Caco-2 (cell line): ENCODE measurements around the gene MMP17. TPM values are rescaled to one million over a fixed set of nuclear protein-coding genes. Genes with fewer than 3 reads are reported as not detected.
A peak's percentile ranks its signal among the peaks of the same experiment; 100 is the strongest.

Source experiments
- Bru-seq: library from RNA; stranded (reverse); fragments of 400-500 nt; gene quantifications from one replicate; lab custom pipeline; 2021; lab: Mats Ljungman, UMichigan
- BruChase-seq, 2 experiments: library from RNA; stranded (reverse); fragments of 400-500 nt; gene quantifications; one replicate each; lab custom pipeline; 2021; lab: Mats Ljungman, UMichigan
- BruUV-seq: library from RNA; stranded (reverse); fragments of 400-500 nt; replicated peaks from 2 replicates; lab custom pipeline; 2021; lab: Mats Ljungman, UMichigan
- CTCF ChIA-PET: fragments of 300-600 bp; sonication (Branson Sonifier 250); formaldehyde crosslinking; loops from one replicate; lab custom pipeline; 2022; ENCODE audit warnings: antibody characterized with exemption; lab: Charles Lee
- POLR2A ChIA-PET: fragments of 300-600 bp; sonication (Branson Sonifier 250); formaldehyde crosslinking; loops from one replicate; lab custom pipeline; 2022; ENCODE audit warnings: antibody characterized with exemption; lab: Charles Lee
- DNase-seq, 2 experiments: peaks; one replicate each; pipeline versions ENCODE4 v3.0.0 to v3.0.0-alpha.2; 2020 to 2022
- H3K27me3 ChIP-seq: replicated peaks from 2 replicates; pipeline ENCODE4 v1.6.0; 2011; ENCODE audit warnings: low read length; ENCODE audit not compliant: control insufficient read depth, insufficient read depth
- H3K36me3 ChIP-seq: 2 replicates; pipeline ENCODE4 v1.5.1; 2011; ENCODE audit warnings: low read length; ENCODE audit not compliant: control insufficient read depth, insufficient read depth
- H3K4me1 ChIP-seq: fragments of 250-450 bp; sonication (Bioruptor Pico); 2 replicates; pipeline ENCODE4 v1.5.1; 2020; ENCODE audit warnings: mild to moderate bottlenecking
- H3K4me3 ChIP-seq: 2 replicates; pipeline ENCODE4 v1.5.1; 2011; ENCODE audit warnings: low read depth, mild to moderate bottlenecking, control low read depth, low read length
- H3K9me3 ChIP-seq: fragments of 250-450 bp; sonication (Bioruptor Pico); 2 replicates; pipeline ENCODE4 v1.5.1; 2020; ENCODE audit warnings: mild to moderate bottlenecking, moderate library complexity
- H3K27ac Mint-ChIP-seq: one replicate; pipeline ENCODE4 v1.8.0; 2022; ENCODE audit warnings: mixed read lengths; ENCODE audit not compliant: unreplicated experiment
- H3K27me3 Mint-ChIP-seq: one replicate; pipeline ENCODE4 v1.8.0; 2022; ENCODE audit warnings: mixed read lengths; ENCODE audit not compliant: insufficient read depth, unreplicated experiment
- H3K36me3 Mint-ChIP-seq: one replicate; pipeline ENCODE4 v1.8.0; 2022; ENCODE audit warnings: mild to moderate bottlenecking, mixed read lengths; ENCODE audit not compliant: insufficient read depth, unreplicated experiment
- H3K4me1 Mint-ChIP-seq: one replicate; pipeline ENCODE4 v1.8.0; 2022; ENCODE audit warnings: low read depth, mixed read lengths; ENCODE audit not compliant: unreplicated experiment
- H3K4me3 Mint-ChIP-seq: one replicate; pipeline ENCODE4 v1.8.0; 2022; ENCODE audit warnings: mild to moderate bottlenecking, moderate library complexity, mixed read lengths; ENCODE audit not compliant: unreplicated experiment
- H3K9me3 Mint-ChIP-seq: one replicate; pipeline ENCODE4 v1.8.0; 2022; ENCODE audit warnings: mixed read lengths; ENCODE audit not compliant: unreplicated experiment
- CTCF ChIP-seq, 2 experiments: fragments of 200-600 bp in 1 of 2; IDR thresholded peaks; 1 replicate in 1 of 2; 2 replicates in 1 of 2; pipeline versions ENCODE4 v1.5.1 to v1.8.0; 2011 to 2022; ENCODE audit warnings: antibody characterized with exemption in 1 of 2, control low read depth in 1 of 2, inconsistent platforms in 1 of 2, low read depth in 1 of 2, low read length in 1 of 2, mild to moderate bottlenecking in 1 of 2, moderate library complexity in 1 of 2; ENCODE audit not compliant: insufficient read depth in 1 of 2, severe bottlenecking in 1 of 2, unreplicated experiment in 1 of 2
- intact Hi-C: fragments of 100-400 bp; cut with micrococcal nuclease; formaldehyde crosslinking; loops from one replicate; pipeline ENCODE4 v1.10.0; 2022; ENCODE audit not compliant: unreplicated experiment
- long read RNA-seq: library from polyadenylated mRNA; stranded (forward); transcript quantifications from one replicate; pipeline ENCODE4 v2.0.0, GENCODE V29; 2022
- total RNA-seq: library from RNA; stranded (reverse); gene quantifications from 2 replicates; pipeline ENCODE4 v1.2.3, GENCODE V29; 2022

MMP17 gene
- total RNA-seq: 3.6 and 4.6 TPM in 2 replicates
- Bru-seq, nascent RNA: percentile 31 among the genes with signal in this experiment
- percentile 34 among the genes with signal in this experiment for BruChase-seq, experiment 1, labeled RNA remaining after a 2-hour chase
- percentile 35 among the genes with signal in this experiment for BruChase-seq, experiment 2, labeled RNA remaining after a 6-hour chase
- long read RNA-seq, partial matches to known transcripts: 0 of 4 reads
- long read RNA-seq, other reads (novel, unspliced or antisense): 2 of 4 reads

DNA sequence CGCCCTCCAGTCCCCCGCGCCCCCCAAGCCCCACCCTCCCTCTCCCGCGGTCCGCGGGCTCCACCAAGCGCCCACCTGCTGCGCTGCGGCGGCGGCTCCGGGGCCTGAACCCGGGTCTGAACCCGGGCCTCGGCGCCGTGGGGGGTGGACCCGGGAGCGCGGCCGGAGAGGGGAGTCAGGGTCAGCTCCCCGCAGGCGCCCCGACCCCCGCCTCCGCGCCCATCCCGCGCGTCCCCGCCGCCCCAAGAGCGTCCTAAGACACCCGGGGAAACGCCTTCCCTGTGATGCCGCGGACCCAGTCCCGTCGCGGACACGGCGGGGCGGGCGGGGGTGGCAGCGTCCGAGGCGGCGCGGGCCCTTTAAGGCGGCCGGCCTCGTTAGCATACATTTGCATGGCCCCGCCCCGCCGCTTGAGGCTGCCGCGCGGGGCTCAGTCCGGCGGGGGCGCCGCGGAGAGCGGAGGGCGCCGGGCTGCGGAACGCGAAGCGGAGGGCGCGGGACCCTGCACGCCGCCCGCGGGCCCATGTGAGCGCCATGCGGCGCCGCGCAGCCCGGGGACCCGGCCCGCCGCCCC is at the start of gene MMP17:
MMP17 (plus strand) TSS at position 433 of the 574 bp plus-strand sequence; CDS start at position 535, 102 bp downstream.
- POLR2A ChIA-PET: no interaction called here
- CTCF ChIA-PET: no interaction called here
- peaks cover 10% of the 10 kb centered on the region for H3K27me3 Mint-ChIP-seq

GRCh38 chr12:131779027-131779426 is 49.2 kb upstream of the MMP17 start:
- peaks cover 52% of the 10 kb centered on the region for H3K36me3 Mint-ChIP-seq
- BruUV-seq: no TSS peak
- TF ChIP-seq CTCF (IDR thresholded peaks at IDR 0.05; ENCODE audit: insufficient read depth in 1 of 2, low read depth in 1 of 2, low read length in 1 of 2, severe bottlenecking in 1 of 2, unreplicated experiment in 1 of 2): no peak
- intact Hi-C loops: no loop called here
- H3K36me3 ChIP-seq: no peaks in the 10 kb centered on the region
- H3K9me3 Mint-ChIP-seq: no peaks in the 10 kb centered on the region
- no peaks in the 10 kb centered on the region for H3K27me3 ChIP-seq
- no peaks in the 10 kb centered on the region for H3K4me1 Mint-ChIP-seq
- H3K4me3 ChIP-seq: no peak overlapping the region
- H3K4me3 Mint-ChIP-seq: no peak overlapping the region
- no peaks in the 10 kb centered on the region for H3K9me3 ChIP-seq
- no peaks in the 10 kb centered on the region for H3K27me3 Mint-ChIP-seq
- no peak overlapping the region for H3K27ac Mint-ChIP-seq
- POLR2A ChIA-PET: no interaction called here
- no peaks in the 10 kb centered on the region for H3K4me1 ChIP-seq
- DNase-seq: no peak
- CTCF ChIA-PET: no interaction called here

More for the DNA sequence above, at the start of gene MMP17:
- intact Hi-C loops: loop anchor here (10.0 kb wide), 1 partner anchor 723 kb away; no protein-coding TSS in a partner anchor
- Mint-ChIP-seq H3K27ac (no peak within 1 kb of the TSS), H3K4me3 (peak within 1 kb of the TSS; percentile 72), H3K4me1 (no peaks in the 10 kb centered on the region), H3K9me3 (no peaks in the 10 kb centered on the region), H3K36me3 (no peaks in the 10 kb centered on the region)
- no peak for TF ChIP-seq CTCF (IDR thresholded peaks at IDR 0.05; ENCODE audit: insufficient read depth in 1 of 2, low read depth in 1 of 2, low read length in 1 of 2, severe bottlenecking in 1 of 2, unreplicated experiment in 1 of 2)
- no peaks in the 10 kb centered on the region for H3K36me3 ChIP-seq
- no peaks in the 10 kb centered on the region for H3K9me3 ChIP-seq
- H3K4me3 ChIP-seq: peak within 1 kb of the TSS; percentile 40
- H3K27me3 ChIP-seq: peaks cover 1% of the 10 kb centered on the region
- DNase-seq: peak in 1 of 2 experiments; percentile 78
- H3K4me1 ChIP-seq: peaks cover 20% of the 10 kb centered on the region; the same call in 1 of the 2 replicates
- BruUV-seq: no TSS peak

- Histone ChIP-seq H3K27me3 (no peaks in the 10 kb centered on the region), H3K9me3 (no peaks in the 10 kb centered on the region), H3K36me3 (no peaks in the 10 kb centered on the region), H3K4me1 (no peaks in the 10 kb centered on the region), H3K4me3 (no peak overlapping the region)
- ChIA-PET POLR2A (no interaction called here), CTCF (no interaction called here)
- no peaks in the 10 kb centered on the region for H3K9me3 Mint-ChIP-seq
- no peak for TF ChIP-seq CTCF (IDR thresholded peaks at IDR 0.05; ENCODE audit: insufficient read depth in 1 of 2, low read depth in 1 of 2, low read length in 1 of 2, severe bottlenecking in 1 of 2, unreplicated experiment in 1 of 2)
- H3K36me3 Mint-ChIP-seq: peaks cover 46% of the 10 kb centered on the region
- BruUV-seq: no TSS peak
- H3K4me1 Mint-ChIP-seq: no peaks in the 10 kb centered on the region
- H3K4me3 Mint-ChIP-seq: no peak overlapping the region
- intact Hi-C loops: no loop called here
- DNase-seq: no peak
- H3K27ac Mint-ChIP-seq: no peak overlapping the region
- H3K27me3 Mint-ChIP-seq: no peaks in the 10 kb centered on the region
These were observed 46.1 kb upstream of the MMP17 start for GRCh38 chr12:131782061-131782460.
